PC-3 (cell line): ENCODE data around the gene NDUFS2.

Source experiments
- CTCF ChIP-seq: fragments of 300-600 bp; sonication (generic); conservative IDR thresholded peaks from 2 replicates; pipeline ENCODE4 v1.5.1; 2017; ENCODE audit warnings: antibody characterized with exemption, low read depth, mild to moderate bottlenecking, low read length
- EZH2 ChIP-seq: fragments of 300-600 bp; sonication (generic); IDR thresholded peaks from one replicate; pipeline ENCODE4 v1.6.1; 2017; ENCODE audit warnings: antibody characterized with exemption, mild to moderate bottlenecking, low read length; ENCODE audit not compliant: unreplicated experiment

DNA sequence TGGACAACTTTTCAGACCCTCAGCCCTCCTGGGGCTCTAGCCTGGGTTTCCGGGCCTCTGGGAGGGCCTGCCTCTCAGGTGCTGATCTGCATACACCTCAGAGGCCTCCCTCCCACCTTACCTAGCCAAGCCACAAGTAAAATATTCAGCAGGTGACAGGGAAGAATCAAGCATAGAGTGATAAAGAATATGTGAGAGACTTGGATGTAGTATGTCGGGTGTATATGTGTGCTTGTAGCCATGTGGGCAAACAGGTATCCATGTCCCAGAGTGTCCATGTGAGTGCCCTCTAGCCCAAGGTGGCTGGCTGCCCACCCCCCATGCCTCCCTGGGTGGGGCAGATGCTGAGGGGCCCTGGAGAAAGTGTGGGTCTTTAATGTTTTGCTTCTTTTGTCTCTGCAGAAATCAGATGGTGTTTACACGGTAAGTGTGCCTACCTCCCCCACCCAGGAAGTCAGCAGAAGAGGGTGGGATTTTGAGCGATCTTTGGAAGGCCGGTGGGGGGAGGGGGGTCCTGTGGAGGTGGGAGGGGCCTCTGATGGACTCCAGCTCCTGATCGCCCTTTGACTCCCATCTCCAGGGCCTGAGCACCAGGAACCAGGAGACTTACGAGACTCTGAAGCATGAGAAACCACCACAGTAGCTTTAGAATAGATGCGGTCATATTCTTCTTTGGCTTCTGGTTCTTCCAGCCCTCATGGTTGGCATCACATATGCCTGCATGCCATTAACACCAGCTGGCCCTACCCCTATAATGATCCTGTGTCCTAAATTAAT, 16.3 kb downstream of the NDUFS2 start:
- TF ChIP-seq CTCF = no peak
- no peak for TF ChIP-seq EZH2
